MM.1S (cell line): ENCODE results near the gene ATP5ME.

Experiments
- DNase-seq: peaks from one replicate; pipeline ENCODE4 v3.0.0-alpha.2; 2015
- H2AFZ ChIP-seq: fragments of 300-600 bp; sonication (generic); 2 replicates; pipeline ENCODE4 v1.6.0; 2016; ENCODE audit warnings: antibody characterized with exemption, low read length
- H3F3A ChIP-seq: fragments of 300-600 bp; sonication (generic); 2 replicates; pipeline ENCODE4 v1.6.1; 2016; ENCODE audit warnings: mild to moderate bottlenecking, antibody characterized with exemption, low read length, moderate library complexity, mixed read lengths; ENCODE audit not compliant: insufficient read depth
- H3K27ac ChIP-seq: fragments of 300-600 bp; sonication (generic); 2 replicates; pipeline ENCODE4 v1.5.1; 2016; ENCODE audit warnings: mild to moderate bottlenecking, low read length
- H3K27me3 ChIP-seq: fragments of 300-600 bp; sonication (generic); replicated peaks from 2 replicates; pipeline ENCODE4 v1.6.0; 2016; ENCODE audit warnings: low read length; ENCODE audit not compliant: insufficient read depth
- H3K36me3 ChIP-seq: fragments of 300-600 bp; sonication (generic); replicated peaks from 2 replicates; pipeline ENCODE4 v1.6.1; 2016; ENCODE audit warnings: mild to moderate bottlenecking, low read length, mixed read lengths; ENCODE audit not compliant: insufficient read depth
- H3K4me1 ChIP-seq: fragments of 300-600 bp; sonication (generic); 2 replicates; pipeline ENCODE4 v1.6.1; 2016; ENCODE audit warnings: low read length, mixed read lengths
- H3K4me2 ChIP-seq: fragments of 300-600 bp; sonication (generic); 2 replicates; pipeline ENCODE4 v1.6.0; 2016; ENCODE audit warnings: low read depth, low read length
- H3K4me3 ChIP-seq: fragments of 300-600 bp; sonication (generic); 2 replicates; pipeline ENCODE4 v1.5.1; 2016; ENCODE audit warnings: low read length, mixed read lengths
- H3K79me2 ChIP-seq: fragments of 300-600 bp; sonication (generic); 2 replicates; pipeline ENCODE4 v1.6.1; 2016; ENCODE audit warnings: mixed run types, low read length, mixed read lengths
- H3K9ac ChIP-seq: fragments of 300-600 bp; sonication (generic); 2 replicates; pipeline ENCODE4 v1.6.1; 2016; ENCODE audit warnings: low read length, mixed read lengths
- H3K9me2 ChIP-seq: fragments of 300-600 bp; sonication (generic); replicated peaks from 2 replicates; pipeline ENCODE4 v1.6.1; 2016; ENCODE audit warnings: mild to moderate bottlenecking, low read length, mixed read lengths; ENCODE audit not compliant: insufficient read depth
- H3K9me3 ChIP-seq: fragments of 300-600 bp; sonication (generic); replicated peaks from 2 replicates; pipeline ENCODE4 v1.6.1; 2016; ENCODE audit warnings: mild to moderate bottlenecking, low read length, mixed read lengths; ENCODE audit not compliant: insufficient read depth
- H4K20me1 ChIP-seq: fragments of 300-600 bp; sonication (generic); 2 replicates; pipeline ENCODE4 v1.6.1; 2016; ENCODE audit warnings: mild to moderate bottlenecking, low read length, moderate library complexity, mixed read lengths; ENCODE audit not compliant: insufficient read depth
- CTCF ChIP-seq: fragments of 300-600 bp; sonication (generic); IDR thresholded peaks from 2 replicates; pipeline ENCODE4 v1.5.1; 2016; ENCODE audit warnings: antibody characterized with exemption, low read length, mixed read lengths
- EZH2 ChIP-seq: fragments of 300-600 bp; sonication (generic); optimal IDR thresholded peaks from 2 replicates; pipeline ENCODE3; 2017; ENCODE audit warnings: low read depth, mild to moderate bottlenecking, antibody characterized with exemption, low read length, mixed read lengths
- EZH2phosphoT487 ChIP-seq: fragments of 300-600 bp; sonication (generic); IDR thresholded peaks from 2 replicates; pipeline ENCODE4 v1.6.1; 2018; ENCODE audit warnings: antibody characterized with exemption, low read length

Gene ATP5ME

GRCh38 chr4:721261-722168 is 47.4 kb upstream of the ATP5ME start:
- no peaks in the 10 kb centered on the region for H3K4me1 ChIP-seq
- no peak overlapping the region for H2AFZ ChIP-seq
- no peak overlapping the region for H3K9ac ChIP-seq
- H3K79me2 ChIP-seq, result no peaks in the 10 kb centered on the region
- no peaks in the 10 kb centered on the region for H3K9me3 ChIP-seq
- H3K4me2 ChIP-seq, result no peak overlapping the region
- TF ChIP-seq CTCF, result no peak
- TF ChIP-seq EZH2, result no peak
- TF ChIP-seq EZH2phosphoT487, result no peak
- H3F3A ChIP-seq, result no peaks in the 10 kb centered on the region
- no peak overlapping the region for H3K4me3 ChIP-seq
- no peaks in the 10 kb centered on the region for H3K36me3 ChIP-seq
- H3K9me2 ChIP-seq, result no peaks in the 10 kb centered on the region
- H3K27ac ChIP-seq, result no peak overlapping the region
- H4K20me1 ChIP-seq, result no peaks in the 10 kb centered on the region
- no peak for DNase-seq
- no peaks in the 10 kb centered on the region for H3K27me3 ChIP-seq

- Histone ChIP-seq H3K9ac (no peak overlapping the region), H3K4me2 (no peak overlapping the region), H3K4me1 (no peaks in the 10 kb centered on the region), H3K27ac (no peak overlapping the region), H3K36me3 (no peaks in the 10 kb centered on the region), H3K4me3 (no peak overlapping the region), H4K20me1 (no peaks in the 10 kb centered on the region), H3K9me3 (no peaks in the 10 kb centered on the region), H3K9me2 (no peaks in the 10 kb centered on the region), H2AFZ (no peak overlapping the region), H3K27me3 (no peaks in the 10 kb centered on the region), H3F3A (no peaks in the 10 kb centered on the region), H3K79me2 (no peaks in the 10 kb centered on the region)
- no peak for DNase-seq
- TF ChIP-seq CTCF (no peak), EZH2 (no peak), EZH2phosphoT487 (no peak)
These were observed 46.2 kb upstream of the ATP5ME start for GRCh38 chr4:720111-720860.

GRCh38 chr4:718460-718859 is 44.4 kb upstream of the ATP5ME start:
- no peak overlapping the region for H3K9ac ChIP-seq
- H2AFZ ChIP-seq, result no peak overlapping the region

More at GRCh38 chr4:718460-718859, 44.4 kb upstream of the ATP5ME start:
- no peaks in the 10 kb centered on the region for H3K4me1 ChIP-seq
- H3K79me2 ChIP-seq, result no peaks in the 10 kb centered on the region
- no peaks in the 10 kb centered on the region for H3F3A ChIP-seq
- no peak for TF ChIP-seq EZH2phosphoT487
- TF ChIP-seq CTCF, result no peak
- no peak for TF ChIP-seq EZH2
- H3K4me2 ChIP-seq, result no peak overlapping the region
- H3K9me3 ChIP-seq, result no peaks in the 10 kb centered on the region
- no peaks in the 10 kb centered on the region for H4K20me1 ChIP-seq
- no peak overlapping the region for H3K4me3 ChIP-seq
- H3K9me2 ChIP-seq, result no peaks in the 10 kb centered on the region
- no peaks in the 10 kb centered on the region for H3K36me3 ChIP-seq
- DNase-seq, result no peak
- H3K27ac ChIP-seq, result no peak overlapping the region
- no peaks in the 10 kb centered on the region for H3K27me3 ChIP-seq
